Fibroblast of pulmonary artery (primary cell): ENCODE results near the gene PTPRN2.
A peak's percentile ranks its signal among the peaks of the same experiment; 100 is the strongest.

Experiments
- DNase-seq: peaks from one replicate; pipeline ENCODE4 v3.0.0-alpha.2; 2010; ENCODE audit warnings: low read depth
- H3K4me3 ChIP-seq: replicated peaks from 2 replicates; pipeline ENCODE4 v1.5.1; 2011; ENCODE audit warnings: low read depth, mild to moderate bottlenecking, control low read depth, low read length, moderate library complexity
- TF ChIP-seq, protein P1 (sequence below): IDR thresholded peaks from 2 replicates; pipeline ENCODE4 v1.5.1; 2011; ENCODE audit warnings: mild to moderate bottlenecking, control low read depth, low read length, inconsistent platforms; ENCODE audit errors: missing control alignments

The PTPRN2 gene

DNA sequence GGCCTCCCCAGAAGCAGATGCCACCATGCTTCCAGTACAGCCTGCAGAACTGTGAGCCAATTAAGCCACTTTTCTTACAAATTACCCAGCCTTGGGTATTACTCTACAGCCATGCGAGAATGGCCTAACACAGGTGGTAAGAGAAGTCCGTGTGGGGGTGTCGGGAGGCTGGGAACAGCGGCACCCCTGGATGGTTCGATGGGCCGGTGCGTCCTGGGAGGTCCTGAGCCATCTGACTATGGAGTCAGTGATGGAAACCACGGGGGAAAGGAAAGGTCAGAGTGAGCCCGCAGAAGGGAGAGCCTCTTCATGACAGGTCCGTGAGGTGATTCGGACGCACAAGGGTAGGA lies 2.5 kb upstream of the PTPRN2 start:
- no peak overlapping the region for H3K4me3 ChIP-seq
- TF ChIP-seq, protein P1, sequence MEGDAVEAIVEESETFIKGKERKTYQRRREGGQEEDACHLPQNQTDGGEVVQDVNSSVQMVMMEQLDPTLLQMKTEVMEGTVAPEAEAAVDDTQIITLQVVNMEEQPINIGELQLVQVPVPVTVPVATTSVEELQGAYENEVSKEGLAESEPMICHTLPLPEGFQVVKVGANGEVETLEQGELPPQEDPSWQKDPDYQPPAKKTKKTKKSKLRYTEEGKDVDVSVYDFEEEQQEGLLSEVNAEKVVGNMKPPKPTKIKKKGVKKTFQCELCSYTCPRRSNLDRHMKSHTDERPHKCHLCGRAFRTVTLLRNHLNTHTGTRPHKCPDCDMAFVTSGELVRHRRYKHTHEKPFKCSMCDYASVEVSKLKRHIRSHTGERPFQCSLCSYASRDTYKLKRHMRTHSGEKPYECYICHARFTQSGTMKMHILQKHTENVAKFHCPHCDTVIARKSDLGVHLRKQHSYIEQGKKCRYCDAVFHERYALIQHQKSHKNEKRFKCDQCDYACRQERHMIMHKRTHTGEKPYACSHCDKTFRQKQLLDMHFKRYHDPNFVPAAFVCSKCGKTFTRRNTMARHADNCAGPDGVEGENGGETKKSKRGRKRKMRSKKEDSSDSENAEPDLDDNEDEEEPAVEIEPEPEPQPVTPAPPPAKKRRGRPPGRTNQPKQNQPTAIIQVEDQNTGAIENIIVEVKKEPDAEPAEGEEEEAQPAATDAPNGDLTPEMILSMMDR: no peak
- DNase-seq: no peak

DNA sequence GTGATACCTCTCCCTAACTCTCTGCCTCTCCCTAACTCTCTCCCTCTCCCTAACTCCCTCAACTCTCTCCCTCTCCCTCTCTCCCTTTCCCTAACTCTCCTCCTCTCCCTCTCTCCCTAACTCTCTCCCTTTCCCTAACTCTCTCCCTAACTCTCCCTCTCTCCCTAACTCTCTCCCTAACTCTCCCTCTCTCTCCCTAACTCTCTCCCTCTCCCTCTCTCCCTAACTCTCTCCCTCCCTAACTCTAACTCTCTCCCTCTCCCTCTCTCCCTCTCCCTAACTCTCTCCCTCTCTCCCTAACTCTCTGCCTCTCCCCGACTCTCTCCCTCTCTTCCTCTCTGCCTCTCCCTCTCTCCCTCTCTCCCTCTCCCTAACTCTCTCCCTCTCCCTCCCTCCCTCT lies 2.0 kb upstream of the PTPRN2 start:
- TF ChIP-seq, protein P1: no peak
- no peak overlapping the region for H3K4me3 ChIP-seq
- no peak for DNase-seq

DNA sequence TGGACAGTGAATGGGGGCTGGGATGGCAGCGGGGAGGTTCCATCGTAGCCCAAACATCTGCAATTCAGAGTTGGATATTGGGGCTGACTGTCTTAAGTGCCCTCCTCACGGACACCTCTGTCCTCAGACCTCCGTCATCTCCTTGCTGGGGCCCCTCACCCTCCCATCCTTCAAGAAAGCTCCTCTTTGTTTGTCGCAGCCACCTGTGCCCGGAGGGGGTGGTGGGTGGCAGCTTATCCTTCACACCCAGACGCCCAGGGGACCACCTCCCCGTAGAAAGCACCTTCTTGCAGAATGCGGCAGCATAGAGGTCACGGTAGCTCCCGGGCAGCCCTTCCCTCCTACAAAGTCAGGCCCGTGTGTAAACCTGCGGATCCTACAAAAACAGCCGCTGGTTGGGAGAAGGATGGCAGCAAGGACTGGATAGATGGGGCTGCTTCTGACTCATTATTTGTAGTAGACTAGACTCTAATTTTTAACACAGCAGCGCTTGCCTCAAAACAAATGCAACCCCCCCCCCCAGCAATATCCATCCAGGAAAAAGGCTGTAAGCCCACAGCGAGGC lies 1.3 kb upstream of the PTPRN2 start:
- no peak overlapping the region for H3K4me3 ChIP-seq
- DNase-seq: no peak
- TF ChIP-seq, protein P1: no peak

DNA sequence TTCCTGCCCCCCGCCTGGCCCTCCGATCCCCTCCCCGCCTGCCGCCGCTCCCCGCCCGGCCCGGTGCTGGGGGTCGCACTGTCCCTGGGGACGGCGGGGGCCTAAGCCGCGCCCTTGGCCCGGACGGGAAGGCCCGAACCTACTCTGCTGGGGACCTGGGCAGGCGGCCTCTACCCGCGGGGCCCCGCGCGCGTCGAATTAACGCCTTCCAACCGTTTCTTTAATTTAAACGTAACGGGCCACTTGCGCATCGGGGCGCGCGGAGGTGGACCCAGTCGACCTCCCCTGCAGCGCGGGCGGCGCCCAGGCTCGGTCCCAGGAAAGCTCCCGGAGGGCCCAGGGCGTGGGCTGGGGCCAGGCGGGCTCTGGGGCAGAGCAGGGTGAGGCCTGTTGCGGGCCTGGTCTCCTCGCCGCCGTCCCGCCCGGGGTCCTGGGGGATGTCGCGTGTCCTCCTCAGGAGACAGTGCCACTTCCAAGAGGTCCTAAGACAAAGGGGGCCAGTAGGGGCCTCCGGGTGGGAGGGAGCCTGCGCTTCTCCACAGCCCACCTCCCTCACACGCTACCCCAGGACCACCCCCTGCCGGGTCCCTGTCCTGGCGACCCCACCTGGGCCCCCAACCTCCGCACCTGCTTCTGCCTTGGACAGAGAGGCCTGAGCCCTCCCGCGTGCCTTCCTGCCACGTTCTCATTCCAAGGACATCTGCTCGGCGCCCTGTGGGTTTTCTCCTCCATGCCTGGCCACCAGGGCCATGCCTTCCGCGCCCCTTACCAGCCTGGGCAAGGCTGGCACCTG lies 658 bp upstream of the PTPRN2 start:
- peak overlapping the region; percentile 37 for H3K4me3 ChIP-seq
- no peak for DNase-seq
- TF ChIP-seq, protein P1: no peak

DNA sequence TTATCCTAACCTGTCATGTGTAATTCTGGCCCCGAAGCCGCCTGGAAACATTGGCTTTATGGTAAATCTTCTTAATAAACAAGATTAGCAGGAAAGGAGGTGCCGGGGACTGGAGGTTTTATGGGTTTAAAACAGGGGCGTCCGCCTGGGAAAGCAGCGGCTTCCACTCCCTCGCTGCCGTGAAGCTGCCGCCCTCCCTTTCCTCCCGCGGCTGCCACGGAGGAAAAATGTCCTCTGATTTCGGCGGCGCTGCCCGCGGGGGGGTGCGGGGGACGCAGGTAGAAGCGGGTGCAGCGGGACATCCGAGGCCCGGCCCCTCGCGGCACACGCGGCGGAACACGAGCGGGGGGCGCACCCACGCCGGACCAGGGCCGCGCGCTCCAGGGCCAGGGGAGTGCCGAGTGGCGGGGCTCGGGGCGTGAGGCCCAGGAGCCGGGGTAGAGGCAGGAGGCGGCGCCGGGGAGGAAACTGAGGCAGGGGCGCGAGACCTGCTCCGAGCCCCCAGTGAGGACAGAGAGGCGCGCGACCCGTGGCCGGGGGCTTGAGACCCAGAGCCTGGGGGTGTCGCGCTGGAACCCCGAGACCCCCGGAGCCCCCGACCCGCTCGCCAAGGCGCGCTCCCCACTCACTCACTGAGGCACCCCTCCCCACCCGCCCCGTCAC lies 993 bp downstream of the PTPRN2 start:
- TF ChIP-seq, protein P1: no peak
- no peak for DNase-seq
- no peak overlapping the region for H3K4me3 ChIP-seq

DNA sequence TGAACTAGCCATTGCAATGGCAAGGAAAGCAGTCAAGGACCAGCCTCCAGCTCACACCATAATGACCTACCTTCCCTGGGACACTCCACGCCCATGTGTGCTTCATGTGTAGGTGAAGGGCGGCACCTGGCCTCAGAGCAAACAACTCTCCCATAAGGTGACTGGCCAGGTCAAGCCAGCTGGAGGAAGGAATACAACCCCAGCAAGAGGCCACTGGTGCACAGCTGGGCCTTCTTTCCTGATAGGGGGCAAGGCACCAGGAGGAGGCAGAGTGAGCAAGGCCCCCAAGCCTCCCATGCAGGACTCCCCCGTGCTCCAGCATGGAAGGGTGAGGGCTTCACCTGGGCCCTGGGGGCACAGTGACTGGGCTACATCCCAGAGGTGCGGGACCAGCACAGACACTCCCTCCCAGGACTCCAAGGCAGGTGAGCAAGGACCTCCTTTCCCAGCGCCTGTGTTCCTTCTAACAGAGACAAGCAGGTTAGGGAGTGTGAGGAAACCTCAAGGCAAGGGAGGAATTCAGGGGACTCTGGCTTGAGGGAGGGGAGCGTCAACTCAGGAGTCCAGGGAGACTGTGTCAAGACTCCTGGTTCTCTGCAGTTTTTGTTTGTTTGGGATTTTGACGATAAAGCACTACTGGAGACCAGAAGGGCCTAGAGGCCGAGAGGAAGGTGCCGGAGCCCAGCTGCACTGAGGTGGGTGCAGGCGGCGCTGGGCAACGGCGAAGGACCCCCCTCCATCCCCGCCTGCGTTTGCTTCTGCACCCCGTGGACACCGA lies 1.7 kb downstream of the PTPRN2 start:
- no peak overlapping the region for H3K4me3 ChIP-seq
- TF ChIP-seq, protein P1: no peak
- no peak for DNase-seq
